B cell (primary cell): ENCODE data around the gene SERF2. TPM values are rescaled to one million over a fixed set of nuclear protein-coding genes. Genes with fewer than 3 reads are reported as not detected.

Experiments used
- ATAC-seq: fragments of 200-7000 bp; cut with Tn5 transposase; one replicate; pipeline ENCODE4 v1.10.0; 2021; ENCODE audit warnings: low read depth, mild to moderate bottlenecking, moderate number of reproducible peaks, moderate library complexity
- CTCF ChIA-PET: fragments of 350-600 bp; sonication (Branson Sonifier 250); formaldehyde crosslinking; loops from one replicate; lab custom pipeline; 2021; ENCODE audit warnings: antibody characterized with exemption, inconsistent platforms; lab: Charles Lee
- POLR2A ChIA-PET: fragments of 350-600 bp; sonication (Branson Sonifier 250); formaldehyde crosslinking; loops from one replicate; lab custom pipeline; 2021; ENCODE audit warnings: antibody characterized with exemption; lab: Charles Lee
- DNase-seq: peaks from one replicate; pipeline ENCODE4 v3.0.0; 2013
- H2AFZ ChIP-seq: 2 replicates; pipeline ENCODE4 v1.6.1; 2012; ENCODE audit warnings: mild to moderate bottlenecking, low read depth, low read length; ENCODE audit not compliant: insufficient read depth, poor library complexity, severe bottlenecking
- H3K27ac ChIP-seq, 2 donors: 1 replicate in 1 of 2; 2 replicates in 1 of 2; pipeline ENCODE4 v1.5.1; 2012 to 2013; ENCODE audit warnings: low read length in 2 of 2, mild to moderate bottlenecking in 2 of 2, moderate library complexity in 1 of 2
- H3K27me3 ChIP-seq, 4 experiments: fragments of 200-600 bp in 1 of 4; sonication (generic) in 1 of 4; replicated peaks in 1 of 4; 1 replicate in 2 of 4; 2 replicates in 2 of 4; pipeline versions ENCODE4 v1.6.1 to v1.7.0; 2013 to 2016; ENCODE audit warnings: low read length in 3 of 4, mild to moderate bottlenecking in 2 of 4, mixed read lengths in 1 of 4, moderate library complexity in 1 of 4; ENCODE audit not compliant: insufficient read depth in 4 of 4, control insufficient read depth in 3 of 4; ENCODE audit errors: control extremely low read depth in 1 of 4
- H3K36me3 ChIP-seq, 2 experiments: replicated peaks in 1 of 2; 1 replicate in 1 of 2; 2 replicates in 1 of 2; pipeline versions ENCODE4 v1.6.1 to v1.7.1; 2013; ENCODE audit warnings: low read length in 1 of 2; ENCODE audit not compliant: insufficient read depth in 2 of 2, control insufficient read depth in 1 of 2; ENCODE audit errors: control extremely low read depth in 1 of 2, extremely low read depth in 1 of 2
- H3K4me1 ChIP-seq, 2 donors: fragments of 200-600 bp in 1 of 2; sonication (generic) in 1 of 2; 1 replicate in 1 of 2; 2 replicates in 1 of 2; pipeline versions ENCODE4 v1.5.1 to v1.6.1; 2013 to 2017; ENCODE audit warnings: low read length in 2 of 2; ENCODE audit not compliant: control insufficient read depth in 2 of 2, insufficient read depth in 2 of 2
- H3K4me2 ChIP-seq: replicated peaks from 2 replicates; pipeline ENCODE3; 2012; ENCODE audit warnings: mild to moderate bottlenecking, low read depth, low read length; ENCODE audit not compliant: poor library complexity, severe bottlenecking
- H3K4me3 ChIP-seq, 5 experiments: fragments of 200-600 bp in 1 of 5; sonication (generic) in 1 of 5; 1 replicate in 3 of 5; 2 replicates in 2 of 5; pipeline versions ENCODE4 v1.5.1 to v1.7.0; 2011 to 2016; ENCODE audit warnings: low read length in 4 of 5, mild to moderate bottlenecking in 4 of 5, low read depth in 2 of 5, control low read depth in 1 of 5, moderate library complexity in 1 of 5; ENCODE audit not compliant: insufficient read depth in 1 of 5; ENCODE audit errors: control extremely low read depth in 1 of 5, extremely low read depth in 1 of 5
- H3K79me2 ChIP-seq: fragments of 200-600 bp; sonication (generic); one replicate; pipeline ENCODE4 v1.6.0; 2016; ENCODE audit warnings: low read length; ENCODE audit not compliant: control insufficient read depth, insufficient read depth
- H3K9ac ChIP-seq: fragments of 200-600 bp; sonication (generic); 2 replicates; pipeline ENCODE4 v1.6.1; 2017; ENCODE audit warnings: mild to moderate bottlenecking, low read length, moderate library complexity
- H3K9me3 ChIP-seq, 3 donors: one replicate each; pipeline versions ENCODE4 v1.6.1 to v1.7.1; 2013; ENCODE audit warnings: low read length in 2 of 3; ENCODE audit not compliant: control insufficient read depth in 2 of 3, insufficient read depth in 1 of 3; ENCODE audit errors: control extremely low read depth in 1 of 3
- H4K20me1 ChIP-seq: 2 replicates; pipeline ENCODE4 v1.6.0; 2012; ENCODE audit warnings: mild to moderate bottlenecking, low read length; ENCODE audit not compliant: insufficient read depth, control insufficient read depth, poor library complexity, severe bottlenecking
- H3K27ac Mint-ChIP-seq: one replicate; pipeline ENCODE4 v1.8.0; 2021; ENCODE audit warnings: mixed read lengths
- H3K27me3 Mint-ChIP-seq: one replicate; pipeline ENCODE4 v1.8.0; 2021; ENCODE audit warnings: mixed read lengths
- H3K4me1 Mint-ChIP-seq: one replicate; pipeline ENCODE4 v1.8.0; 2021; ENCODE audit warnings: mixed read lengths
- H3K4me3 Mint-ChIP-seq: one replicate; pipeline ENCODE4 v1.8.0; 2021; ENCODE audit warnings: mixed read lengths
- H3K9me3 Mint-ChIP-seq: one replicate; pipeline ENCODE4 v1.8.0; 2022; ENCODE audit warnings: mixed read lengths; ENCODE audit not compliant: insufficient read depth
- CTCF ChIP-seq: fragments of 200-600 bp; IDR thresholded peaks from one replicate; pipeline ENCODE4 v1.8.0; 2022; ENCODE audit warnings: antibody characterized with exemption, mild to moderate bottlenecking
- EZH2 ChIP-seq: IDR thresholded peaks from 2 replicates; pipeline ENCODE4 v1.6.1; 2012; ENCODE audit warnings: borderline replicate concordance, low read depth, mild to moderate bottlenecking, moderate library complexity, low read length; ENCODE audit not compliant: insufficient read depth, poor library complexity, severe bottlenecking
- intact Hi-C: fragments of 100-400 bp; cut with micrococcal nuclease; formaldehyde crosslinking; loops from one replicate; pipeline ENCODE4 v1.10.0; 2022
- polyA plus RNA-seq: library from polyadenylated mRNA; depleted of rRNA; stranded (reverse); fragments of >200 nt; gene quantifications from 2 replicates; pipeline ENCODE4 v1.2.3, GENCODE V29; 2012
- small RNA-seq: library from RNA; depleted of rRNA; stranded (forward); fragments of <200 nt; gene quantifications from one replicate; pipeline ENCODE3, GENCODE V24; 2012; ENCODE audit warnings: low replicate concordance, low read depth; ENCODE audit not compliant: insufficient read length
- total RNA-seq, 2 donors: library from RNA; stranded (reverse); fragments of 120-200 nt in 1 of 2; gene quantifications; 1 replicate in 1 of 2; 2 replicates in 1 of 2; pipeline versions ENCODE4 v1.2.3 to v1.2.4, GENCODE V29; 2013 to 2022

SERF2 gene
- total and polyA plus RNA-seq, 2 donors (not counting 1 experiment from before 2014, with no cell fraction given) = 455 to 806 TPM

- Mint-ChIP-seq H3K9me3 (no peaks in the 10 kb centered on the region), H3K4me3 (no peak overlapping the region), H3K27ac (no peak overlapping the region), H3K27me3 (no peaks in the 10 kb centered on the region), H3K4me1 (peaks cover 9% of the 10 kb centered on the region)
- DNase-seq (no peak), ATAC-seq (no peak)
- H3K36me3 ChIP-seq = peaks cover 0 to 15% of the 10 kb centered on the region in 2 experiments
- H2AFZ ChIP-seq = no peak overlapping the region
- TF ChIP-seq EZH2 (no peak), CTCF (no peak)
- no peaks in the 10 kb centered on the region for H3K4me1 ChIP-seq
- H3K27ac ChIP-seq = no peak overlapping the region
- H3K79me2 ChIP-seq = no peaks in the 10 kb centered on the region
- H3K4me2 ChIP-seq = no peak overlapping the region
- H3K9ac ChIP-seq = no peak overlapping the region
- H4K20me1 ChIP-seq = no peaks in the 10 kb centered on the region
- CTCF ChIA-PET = no interaction called here
- H3K9me3 ChIP-seq = no peaks in the 10 kb centered on the region
- H3K27me3 ChIP-seq = no peaks in the 10 kb centered on the region
- H3K4me3 ChIP-seq = no peak overlapping the region
- POLR2A ChIA-PET = no interaction called here
- intact Hi-C loops = no loop called here
These were observed 53.3 kb downstream of the SERF2 start for GRCh38 chr15:43845421-43845820.

Small RNAs within 50 kb of the gene (small RNA-seq; reads per million reads assigned to genes)
- not detected for gene MIR1282

Other genes starting within 250 kb of the SERF2 start
- gene PPIP5K1, start 202.1 kb upstream of the SERF2 start, total RNA-seq = 88.9 and 94.8 TPM in 2 replicates
- gene PPIP5K1, start 202.1 kb upstream of the SERF2 start, polyA plus RNA-seq = 40.2 and 40.6 TPM in 2 replicates
- not detected in 2 replicates for gene CKMT1B, start 198.3 kb upstream of the SERF2 start, total RNA-seq
- gene CKMT1B, start 198.3 kb upstream of the SERF2 start, polyA plus RNA-seq = not detected in 2 replicates
- gene STRC, start 173.5 kb upstream of the SERF2 start, total RNA-seq = 1.0 and 1.3 TPM in 2 replicates
- gene STRC, start 173.5 kb upstream of the SERF2 start, polyA plus RNA-seq = 1.3 and 1.7 TPM in 2 replicates
- gene CATSPER2, start 143.5 kb upstream of the SERF2 start, total RNA-seq = 17.2 and 21.3 TPM in 2 replicates
- 6.7 and 7.9 TPM in 2 replicates for gene CATSPER2, start 143.5 kb upstream of the SERF2 start, polyA plus RNA-seq
- gene CKMT1A, start 98.5 kb upstream of the SERF2 start, total RNA-seq = not detected in 2 replicates
- gene CKMT1A, start 98.5 kb upstream of the SERF2 start, polyA plus RNA-seq = 0.12 TPM in 1 of 2 replicates, not detected in the other
- 82.5 and 83.1 TPM in 2 replicates for gene PDIA3, start 45.9 kb upstream of the SERF2 start, total RNA-seq
- gene PDIA3, start 45.9 kb upstream of the SERF2 start, polyA plus RNA-seq = 42.7 and 122 TPM in 2 replicates
- 88.8 and 90.0 TPM in 2 replicates for gene ELL3, start 15.4 kb upstream of the SERF2 start, total RNA-seq
- gene ELL3, start 15.4 kb upstream of the SERF2 start, polyA plus RNA-seq = 19.0 and 22.0 TPM in 2 replicates
- gene SERINC4, start 7.9 kb downstream of the SERF2 start, total RNA-seq = 0.24 and 0.32 TPM in 2 replicates
- gene SERINC4, start 7.9 kb downstream of the SERF2 start, polyA plus RNA-seq = 0.10 TPM in 1 of 2 replicates, not detected in the other
- 24.0 and 25.7 TPM in 2 replicates for gene HYPK, start 8.3 kb downstream of the SERF2 start, total RNA-seq
- gene HYPK, start 8.3 kb downstream of the SERF2 start, polyA plus RNA-seq = 23.5 and 61.7 TPM in 2 replicates
- 22.0 and 22.1 TPM in 2 replicates for gene MFAP1, start 32.4 kb downstream of the SERF2 start, total RNA-seq
- 3.4 and 9.9 TPM in 2 replicates for gene MFAP1, start 32.4 kb downstream of the SERF2 start, polyA plus RNA-seq
- gene WDR76, start 34.7 kb downstream of the SERF2 start, total RNA-seq = 10.9 and 12.7 TPM in 2 replicates
- 1.9 and 3.0 TPM in 2 replicates for gene WDR76, start 34.7 kb downstream of the SERF2 start, polyA plus RNA-seq